ENCODE measurements around the gene MCFD2.

DNA sequence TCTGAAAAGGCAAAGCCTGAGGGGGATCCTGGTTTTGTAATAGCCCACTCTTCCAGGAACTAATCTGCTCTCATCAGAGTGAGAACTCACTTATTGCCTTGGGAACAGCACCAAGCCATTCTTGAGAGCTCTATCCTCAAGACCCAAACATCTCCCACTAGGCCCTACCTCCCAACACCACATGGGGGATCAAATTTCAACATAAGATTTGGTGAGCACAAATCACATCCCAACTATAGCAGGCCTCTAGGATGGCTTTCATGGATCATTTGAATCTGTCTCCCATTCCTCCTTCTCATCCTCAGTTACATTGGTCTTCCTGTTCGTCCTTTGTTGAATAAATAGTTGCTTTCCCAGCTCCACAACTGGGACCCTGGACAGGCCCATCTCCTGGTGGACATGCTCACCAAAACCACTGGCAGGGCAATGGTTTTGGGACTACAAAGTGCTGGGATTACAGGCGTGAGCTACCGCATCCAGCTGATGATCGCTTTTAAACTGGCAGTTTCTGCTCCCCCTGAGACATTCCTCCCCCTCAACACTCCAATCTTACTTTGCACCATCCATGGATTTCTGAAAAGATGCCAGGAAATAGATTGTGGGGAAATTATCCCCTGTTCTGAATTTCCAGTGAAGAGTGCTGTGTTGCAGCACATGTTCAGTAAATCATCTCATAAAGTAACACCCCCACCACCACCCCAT lies 42.6 kb downstream of the MCFD2 start:
- TF ChIP-seq EZH2 (IDR thresholded peaks at IDR 0.05; ENCODE audit: low read length) = no peak
- TF ChIP-seq, protein P1, sequence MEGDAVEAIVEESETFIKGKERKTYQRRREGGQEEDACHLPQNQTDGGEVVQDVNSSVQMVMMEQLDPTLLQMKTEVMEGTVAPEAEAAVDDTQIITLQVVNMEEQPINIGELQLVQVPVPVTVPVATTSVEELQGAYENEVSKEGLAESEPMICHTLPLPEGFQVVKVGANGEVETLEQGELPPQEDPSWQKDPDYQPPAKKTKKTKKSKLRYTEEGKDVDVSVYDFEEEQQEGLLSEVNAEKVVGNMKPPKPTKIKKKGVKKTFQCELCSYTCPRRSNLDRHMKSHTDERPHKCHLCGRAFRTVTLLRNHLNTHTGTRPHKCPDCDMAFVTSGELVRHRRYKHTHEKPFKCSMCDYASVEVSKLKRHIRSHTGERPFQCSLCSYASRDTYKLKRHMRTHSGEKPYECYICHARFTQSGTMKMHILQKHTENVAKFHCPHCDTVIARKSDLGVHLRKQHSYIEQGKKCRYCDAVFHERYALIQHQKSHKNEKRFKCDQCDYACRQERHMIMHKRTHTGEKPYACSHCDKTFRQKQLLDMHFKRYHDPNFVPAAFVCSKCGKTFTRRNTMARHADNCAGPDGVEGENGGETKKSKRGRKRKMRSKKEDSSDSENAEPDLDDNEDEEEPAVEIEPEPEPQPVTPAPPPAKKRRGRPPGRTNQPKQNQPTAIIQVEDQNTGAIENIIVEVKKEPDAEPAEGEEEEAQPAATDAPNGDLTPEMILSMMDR (optimal IDR thresholded peaks at IDR 0.05 in 1 of 3, IDR thresholded peaks at IDR 0.05 in 1 of 3, conservative IDR thresholded peaks at IDR 0.05 in 1 of 3; ENCODE audit: extremely low read depth in 1 of 3, insufficient read depth in 2 of 3, low read length in 3 of 3) = no peak
